ENCODE results near the gene CCL22.

- TF ChIP-seq CTCF (IDR thresholded peaks at IDR 0.05; ENCODE audit: borderline replicate concordance, extremely low read depth, low read length, poor library complexity, severe bottlenecking) (no peak), EZH2 (IDR thresholded peaks at IDR 0.05; ENCODE audit: borderline replicate concordance, low read depth, low read length, severe bottlenecking) (no peak)
Observed at GRCh38 chr16:57314161-57314785, 44.3 kb upstream of the CCL22 start.
